ENCODE measurements around the gene SEMA6A.

SEMA6A gene

GRCh38 chr5:116455061-116455460 is 119.6 kb downstream of the SEMA6A start:
- no peak for DNase-seq

GRCh38 chr5:116454417-116454927 is 120.2 kb downstream of the SEMA6A start:
- no peak for DNase-seq

- DNase-seq, result no peak
Measured at GRCh38 chr5:116453988-116454411, 120.6 kb downstream of the SEMA6A start.

GRCh38 chr5:116452774-116453368 is 121.8 kb downstream of the SEMA6A start:
- DNase-seq, result no peak

- no peak for DNase-seq
Measured at GRCh38 chr5:116451905-116452450, 122.6 kb downstream of the SEMA6A start.

- no peak for DNase-seq
Measured at GRCh38 chr5:116451066-116451465, 123.6 kb downstream of the SEMA6A start.

GRCh38 chr5:116449458-116449857 is 125.2 kb downstream of the SEMA6A start:
- no peak for DNase-seq

- no peak for DNase-seq
Measured at GRCh38 chr5:116448870-116449427, 125.7 kb downstream of the SEMA6A start.

GRCh38 chr5:116448450-116448849 is 126.2 kb downstream of the SEMA6A start:
- no peak for DNase-seq

GRCh38 chr5:116446356-116447005 is 128.1 kb downstream of the SEMA6A start:
- no peak for DNase-seq

GRCh38 chr5:116445311-116445710 is 129.3 kb downstream of the SEMA6A start:
- no peak for DNase-seq

- no peak for DNase-seq
Measured at GRCh38 chr5:116444373-116445295, 130.0 kb downstream of the SEMA6A start.

GRCh38 chr5:116442931-116443551 is 131.6 kb downstream of the SEMA6A start:
- no peak for DNase-seq

- no peak for DNase-seq
Measured at GRCh38 chr5:116442095-116442534, 132.5 kb downstream of the SEMA6A start.

GRCh38 chr5:116441223-116441622 is 133.4 kb downstream of the SEMA6A start:
- no peak for DNase-seq

- DNase-seq, result no peak
Measured at GRCh38 chr5:116440457-116441001, 134.1 kb downstream of the SEMA6A start.

GRCh38 chr5:116439905-116440304 is 134.7 kb downstream of the SEMA6A start:
- DNase-seq, result no peak

- DNase-seq, result no peak
Measured at GRCh38 chr5:116438979-116439554, 135.6 kb downstream of the SEMA6A start.

GRCh38 chr5:116437922-116438578 is 136.6 kb downstream of the SEMA6A start:
- no peak for DNase-seq

GRCh38 chr5:116437351-116437705 is 137.3 kb downstream of the SEMA6A start:
- no peak for DNase-seq

Measured in CD4-positive, alpha-beta T cell treated with Interleukin-17A for 4 hours (primary cell).